ENCODE data around the gene KCNQ5.

KCNQ5 gene

DNA sequence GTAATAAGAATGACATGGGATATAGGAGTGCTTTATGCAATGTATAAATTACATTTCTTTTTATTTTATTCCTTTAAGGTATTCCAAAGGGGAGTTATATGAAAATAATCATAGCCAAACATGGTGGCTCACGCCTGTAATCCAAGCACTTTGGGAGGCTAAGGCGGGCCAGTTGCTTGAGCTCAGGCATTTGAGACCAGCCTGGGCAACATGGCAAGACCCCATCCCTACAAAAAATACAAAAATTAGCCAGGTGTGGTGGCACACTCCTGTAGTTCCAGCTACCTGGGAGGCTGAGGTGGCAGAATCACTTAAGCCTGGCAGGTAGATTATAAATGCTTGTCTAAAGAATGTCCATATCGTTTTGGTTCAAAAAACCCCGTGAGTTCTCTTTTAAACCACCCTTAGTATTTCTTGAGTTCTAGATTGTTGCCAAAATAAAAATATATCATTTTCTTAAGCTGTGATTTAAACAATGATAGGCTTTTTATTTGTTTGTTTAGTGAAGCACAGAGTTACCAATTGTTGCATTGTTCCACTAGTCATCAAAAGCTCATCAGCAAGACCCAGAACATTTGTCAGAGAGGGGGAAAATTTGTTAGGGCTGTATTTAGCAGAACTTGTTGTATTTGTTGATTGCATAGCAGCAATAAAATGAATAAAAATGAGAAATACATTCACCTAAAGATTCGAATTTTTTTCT, 457.2 kb downstream of the KCNQ5 start:
- DNase-seq: no peak

DNA sequence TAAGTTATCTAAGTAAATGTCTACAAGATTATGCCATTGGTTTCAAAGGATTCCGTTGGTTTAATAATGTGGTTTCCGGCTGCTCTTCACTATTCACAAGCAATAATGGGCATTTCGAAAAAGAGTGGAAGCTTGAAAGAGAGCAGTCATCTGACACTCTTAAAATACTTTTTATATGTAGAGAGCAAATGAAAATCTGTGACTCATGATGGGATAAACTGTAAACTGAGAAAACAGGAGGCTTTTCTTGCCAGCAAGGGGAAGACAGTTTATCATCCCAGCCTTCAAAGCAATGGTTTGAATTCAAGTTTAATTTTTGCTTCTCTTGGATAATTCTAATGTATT, 457.7 kb downstream of the KCNQ5 start:
- no peak for DNase-seq

- DNase-seq: no peak
These were observed 458.1 kb downstream of the KCNQ5 start for GRCh38 chr6:73079978-73080377.

DNA sequence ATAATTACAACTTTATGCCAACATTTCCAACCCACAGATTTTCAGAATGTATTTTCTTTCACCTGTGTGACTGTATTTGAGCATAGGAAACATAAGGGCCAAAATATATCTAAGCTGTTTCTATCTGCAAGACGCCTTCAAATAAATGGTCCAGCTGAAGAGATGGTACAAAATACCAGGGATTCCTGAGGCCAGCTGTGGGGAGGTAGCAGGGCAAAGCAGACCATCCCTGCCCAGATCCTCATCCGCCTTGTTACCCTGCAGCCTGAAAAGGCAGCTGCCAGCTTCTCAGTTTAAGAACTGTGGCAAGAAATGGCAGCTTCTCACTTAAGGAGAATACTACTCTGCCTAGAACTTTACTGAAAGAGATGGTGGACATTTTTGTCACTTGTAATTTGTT, 460.1 kb downstream of the KCNQ5 start:
- no peak for DNase-seq

DNA sequence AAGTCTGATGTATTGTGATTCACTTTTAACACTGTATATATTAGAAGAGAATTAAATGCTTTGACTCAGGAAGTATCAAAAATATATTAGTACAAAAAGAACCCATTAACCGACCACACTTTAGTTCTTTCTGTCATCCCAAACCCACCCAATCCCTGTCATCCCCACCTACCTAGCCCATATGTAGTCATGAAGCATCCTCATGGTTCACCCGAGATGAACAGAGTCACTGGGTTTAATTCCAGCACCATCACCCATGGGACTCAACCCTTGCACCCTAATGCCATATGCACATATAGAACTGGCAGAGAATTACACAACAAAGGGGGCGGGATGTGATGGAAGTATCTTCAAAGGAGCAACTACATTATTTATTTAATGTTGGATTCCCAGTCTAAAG, 462.0 kb downstream of the KCNQ5 start:
- no peak for DNase-seq

- DNase-seq: no peak
These were observed 463.6 kb downstream of the KCNQ5 start for GRCh38 chr6:73085443-73085871.

DNA sequence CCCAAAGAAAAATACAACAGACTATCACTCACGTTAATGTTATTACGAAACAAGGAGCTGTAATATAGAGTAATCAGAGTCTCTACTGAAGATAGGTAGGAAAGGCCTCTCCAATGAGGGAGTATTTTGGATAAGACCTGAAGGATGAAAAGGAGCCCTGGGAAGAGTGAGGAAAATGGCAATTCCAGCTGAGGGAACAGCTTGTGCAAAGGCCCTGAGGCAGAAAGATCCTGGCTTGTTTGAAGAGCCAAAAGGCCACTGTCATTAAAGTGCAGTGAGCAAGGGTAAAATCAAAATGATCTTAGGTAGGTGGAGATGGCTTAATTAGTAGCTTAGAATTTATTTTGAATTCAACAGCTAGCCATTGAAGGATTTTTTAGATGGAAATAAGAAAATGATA, 464.9 kb downstream of the KCNQ5 start:
- no peak for DNase-seq

GRCh38 chr6:73088138-73088813, 466.4 kb downstream of the KCNQ5 start:
- DNase-seq: no peak

DNA sequence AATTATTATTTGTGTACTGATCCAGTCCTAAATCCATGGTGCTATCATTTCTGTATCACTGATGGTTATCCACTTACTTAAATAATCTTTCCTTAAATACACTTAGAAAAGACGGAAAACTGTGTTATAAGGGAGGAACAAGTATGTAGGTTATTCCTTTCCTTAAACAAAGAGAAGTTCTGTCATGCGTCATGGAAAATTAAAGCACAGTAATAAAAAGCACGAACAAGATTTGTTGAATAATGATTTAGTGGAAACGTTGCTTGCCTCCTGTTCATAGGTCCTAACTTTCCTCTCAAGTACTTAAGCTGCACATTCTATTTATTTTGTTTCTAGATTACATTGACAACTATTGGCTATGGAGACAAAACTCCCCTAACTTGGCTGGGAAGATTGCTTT, 483.1 kb downstream of the KCNQ5 start:
- no peak for DNase-seq

GRCh38 chr6:73107016-73107415, 485.2 kb downstream of the KCNQ5 start:
- DNase-seq: no peak

- DNase-seq: no peak
These were observed 487.1 kb downstream of the KCNQ5 start for GRCh38 chr6:73108949-73109348.

DNA sequence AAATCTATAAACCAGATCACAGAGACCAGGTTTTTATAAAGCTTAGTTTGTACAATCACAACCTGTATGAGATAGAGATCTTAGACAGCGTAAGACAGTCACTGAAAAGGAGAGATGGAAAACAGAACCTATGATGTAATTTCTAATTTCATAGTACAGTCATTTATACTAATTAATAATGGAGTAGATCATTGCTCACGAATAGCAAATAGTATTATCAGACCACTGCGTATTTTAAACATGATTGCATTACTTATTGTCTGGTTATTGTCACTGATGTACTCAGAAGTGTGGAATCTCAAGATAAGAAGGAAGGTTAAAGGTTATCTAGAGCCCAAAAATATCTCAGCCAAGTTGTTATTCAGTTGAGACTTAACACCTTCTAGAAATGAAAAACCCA, 487.8 kb downstream of the KCNQ5 start:
- no peak for DNase-seq

- no peak for DNase-seq
These were observed 494.5 kb downstream of the KCNQ5 start for GRCh38 chr6:73116330-73116729.

- DNase-seq: no peak
These were observed 499.6 kb downstream of the KCNQ5 start for GRCh38 chr6:73121421-73121993.

GRCh38 chr6:73123632-73124329, 501.9 kb downstream of the KCNQ5 start:
- DNase-seq: no peak

DNA sequence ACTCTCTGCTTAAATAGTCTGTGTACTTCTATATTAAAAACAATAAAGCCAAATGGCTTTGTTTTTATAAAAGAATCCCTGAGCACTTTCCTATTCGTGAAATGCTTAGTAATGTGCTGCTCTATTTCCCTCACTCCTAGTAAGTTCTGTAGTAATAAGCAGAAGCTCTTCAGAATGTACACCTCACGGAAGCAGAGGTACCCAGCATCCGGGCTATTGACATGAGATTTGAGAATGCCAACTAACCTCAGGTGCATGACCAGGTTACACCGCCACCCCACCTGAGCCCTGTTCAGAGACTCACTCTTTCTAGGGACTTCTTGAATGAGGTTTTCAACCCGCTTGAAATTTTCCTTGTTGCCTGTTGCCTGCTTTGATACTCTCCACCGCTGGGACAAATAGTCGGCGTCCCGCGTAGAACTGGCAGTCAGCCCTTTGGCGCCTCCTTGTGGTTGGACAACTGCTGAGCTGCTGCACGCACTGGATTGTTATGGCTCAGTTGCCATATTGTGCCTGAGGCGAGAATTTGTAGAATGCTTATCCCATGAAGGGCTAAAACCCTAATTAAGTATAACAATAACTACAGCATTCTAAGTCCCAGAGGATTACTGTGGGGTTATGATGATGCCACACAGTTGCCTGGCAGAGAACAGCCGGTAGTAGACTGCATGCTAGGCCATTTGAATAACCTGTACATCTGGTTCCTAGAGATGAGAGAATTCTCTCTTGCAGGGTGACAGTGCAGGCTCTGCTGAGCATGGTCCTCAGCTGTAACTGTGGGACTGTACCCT, 508.0 kb downstream of the KCNQ5 start:
- DNase-seq: peak; percentile 76 to 81

DNA sequence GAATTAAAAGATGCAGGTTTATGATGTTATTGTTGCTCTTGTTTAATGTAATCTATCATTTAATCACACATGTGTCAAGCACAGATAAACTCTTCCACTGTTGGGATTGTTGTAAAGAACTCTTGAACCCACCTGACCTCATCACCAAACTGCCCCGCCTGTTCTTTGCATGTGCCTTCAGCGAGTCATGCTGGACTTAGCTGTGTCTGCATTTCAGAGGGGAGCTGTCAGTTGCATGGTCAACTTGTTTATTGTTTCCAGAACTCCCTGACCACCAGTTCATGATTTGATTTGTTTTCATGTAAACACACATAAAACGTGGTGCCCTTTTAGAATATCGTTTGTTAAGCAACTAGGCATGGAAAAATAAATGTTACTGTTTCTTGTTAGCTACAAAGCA, 509.8 kb downstream of the KCNQ5 start:
- no peak for DNase-seq

DNA sequence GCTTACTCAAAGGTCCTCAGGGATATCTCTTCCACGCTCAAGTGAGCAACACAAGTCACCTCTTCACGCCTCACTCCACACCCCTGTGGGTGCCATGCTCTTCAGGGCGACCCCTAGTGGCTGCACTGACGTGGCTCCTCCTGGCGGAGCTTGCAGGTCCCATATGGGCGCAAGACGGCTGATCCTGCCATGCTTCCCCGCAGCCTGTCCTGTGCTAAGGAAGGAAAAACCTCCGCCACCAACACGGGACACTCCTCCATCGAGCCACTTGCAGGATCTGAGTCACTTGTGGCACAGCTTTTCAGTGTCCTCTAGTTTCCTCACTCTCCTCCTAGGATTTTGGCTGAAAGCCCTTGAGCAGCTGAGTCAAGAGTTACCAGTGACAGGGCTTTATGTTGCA, 512.7 kb downstream of the KCNQ5 start:
- no peak for DNase-seq

DNA sequence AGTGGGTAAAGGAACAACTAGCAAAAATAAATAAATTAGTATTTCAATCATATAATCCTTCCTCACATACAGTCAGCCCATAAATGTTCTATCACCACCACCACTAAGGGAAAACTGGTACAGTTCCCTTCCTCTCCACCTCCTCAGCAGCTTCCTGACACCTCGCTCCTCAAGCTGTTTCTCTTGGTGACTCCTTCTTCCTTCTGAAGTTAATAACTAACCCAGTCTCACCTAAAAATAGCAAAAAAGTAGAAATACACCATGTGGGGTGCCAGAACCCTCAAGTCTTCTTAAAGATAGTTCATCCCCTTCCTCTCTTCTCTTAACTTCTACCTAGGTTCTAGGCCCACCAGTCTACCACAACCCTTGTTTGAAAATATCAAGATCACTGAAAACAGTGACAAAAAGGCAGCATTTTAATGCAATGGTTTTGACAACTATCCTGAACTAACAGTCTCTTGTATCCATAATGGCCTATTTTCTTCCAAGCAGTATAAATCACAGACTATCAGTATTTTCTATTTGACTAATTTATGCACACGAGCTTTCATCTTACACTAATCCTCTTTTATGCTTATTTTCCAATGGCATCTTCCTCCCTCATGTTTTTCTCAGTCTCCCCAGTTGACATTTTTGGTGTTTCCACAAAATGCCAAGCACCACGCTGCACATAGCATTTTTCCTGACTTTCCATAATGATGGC, 518.0 kb downstream of the KCNQ5 start:
- no peak for DNase-seq

- DNase-seq: no peak
These were observed 521.7 kb downstream of the KCNQ5 start for GRCh38 chr6:73143551-73143950.

- no peak for DNase-seq
These were observed 522.7 kb downstream of the KCNQ5 start for GRCh38 chr6:73144516-73144915.

GRCh38 chr6:73145690-73146089, 523.8 kb downstream of the KCNQ5 start:
- no peak for DNase-seq

All from activated CD4-positive, alpha-beta T cell treated with anti-CD3 and anti-CD28 coated beads, Interleukin-2, amount 50 U/mL, for 4 hours (primary cell).